GM18520 (cell line): ENCODE results near the gene TSNAXIP1.
"Not testable (repeated sequence)": the region's sequence is repeated elsewhere in the genome, so short reads cannot be mapped to it uniquely, and the experiment has no call there.

ENCODE experiments used
- ATAC-seq: cut with Tn5 transposase; IDR thresholded peaks from one replicate; pipeline ENCODE4 v1.9.1; 2021; ENCODE audit not compliant: unreplicated experiment

The TSNAXIP1 gene

DNA sequence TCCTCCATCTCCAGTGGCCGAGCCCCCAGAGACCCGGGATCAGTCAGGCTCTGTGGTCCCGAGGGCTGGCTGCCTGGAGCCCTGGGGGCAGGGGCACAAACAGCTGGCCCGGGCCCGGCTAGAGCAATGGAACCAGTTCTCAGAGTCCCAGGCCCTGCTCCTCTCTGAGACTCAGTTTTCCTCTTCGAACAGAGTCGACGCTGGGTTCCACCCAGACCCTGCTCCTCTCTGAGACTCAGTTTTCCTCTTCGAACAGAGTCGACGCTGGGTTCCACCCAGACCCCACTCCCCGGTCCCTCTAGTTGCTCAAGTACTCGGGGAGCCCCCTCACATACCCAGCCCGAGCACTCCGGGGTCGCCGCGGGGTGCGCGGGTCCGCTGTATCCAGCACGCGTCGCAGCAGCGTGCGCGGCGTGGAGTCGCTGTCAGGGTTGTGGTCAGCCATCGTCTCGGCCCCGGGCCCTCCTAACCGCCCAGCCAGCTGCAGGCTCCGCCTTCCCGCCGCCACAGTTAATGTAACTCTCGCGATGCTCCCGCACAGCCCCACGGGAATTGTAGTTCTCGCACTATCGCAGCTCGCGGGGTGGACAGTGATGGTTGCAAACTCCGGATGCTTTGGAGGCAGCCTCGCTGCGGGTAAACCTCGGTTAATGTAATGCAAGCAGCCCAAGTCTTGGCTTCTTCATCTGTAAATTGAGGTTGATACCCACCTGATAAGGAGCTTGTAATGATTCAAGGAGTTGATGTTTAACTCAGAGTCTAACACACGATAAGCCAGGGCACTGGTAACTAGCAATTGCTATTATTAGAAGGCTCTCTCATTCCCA lies 26.9 kb downstream of the TSNAXIP1 start:
- peak; percentile 98 for ATAC-seq

DNA sequence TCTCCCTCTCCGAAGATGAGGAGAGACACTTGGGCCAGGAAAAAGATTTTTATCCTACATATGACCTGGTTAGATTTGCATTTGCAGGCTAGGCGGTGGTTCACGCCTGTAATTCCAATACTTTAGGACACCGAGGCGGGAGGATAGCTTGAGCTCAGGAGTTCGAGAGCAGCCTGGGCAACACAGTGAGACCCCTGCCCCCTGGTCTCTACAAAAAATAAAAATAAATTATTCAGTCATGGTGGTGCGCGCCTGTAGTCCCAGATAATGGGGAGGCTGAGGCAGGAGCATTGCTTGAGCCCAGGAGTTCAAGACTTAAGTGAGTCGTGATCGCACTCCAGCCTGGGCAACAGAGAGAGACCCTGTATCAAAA lies 27.5 kb downstream of the TSNAXIP1 start:
- no peak for ATAC-seq

DNA sequence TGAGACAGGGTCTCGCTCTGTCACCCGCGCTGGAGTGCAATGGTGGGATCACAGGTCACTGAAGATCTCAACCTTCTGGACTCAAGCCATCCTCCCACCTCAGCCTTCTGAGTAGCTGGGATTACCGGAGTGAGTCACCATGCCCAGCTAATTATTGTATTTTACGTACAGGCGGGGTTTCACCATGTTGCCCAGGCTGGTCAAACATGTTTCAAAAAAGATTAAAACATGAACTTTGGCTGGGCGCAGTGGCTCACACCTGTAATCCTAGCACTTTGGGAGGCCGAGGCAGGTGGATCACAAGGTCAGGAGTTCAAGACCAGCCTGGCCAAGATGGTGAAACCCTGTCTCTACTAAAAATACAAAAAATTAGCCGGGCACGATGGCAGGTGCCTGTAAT lies 30.5 kb downstream of the TSNAXIP1 start:
- not testable (repeated sequence) for ATAC-seq

DNA sequence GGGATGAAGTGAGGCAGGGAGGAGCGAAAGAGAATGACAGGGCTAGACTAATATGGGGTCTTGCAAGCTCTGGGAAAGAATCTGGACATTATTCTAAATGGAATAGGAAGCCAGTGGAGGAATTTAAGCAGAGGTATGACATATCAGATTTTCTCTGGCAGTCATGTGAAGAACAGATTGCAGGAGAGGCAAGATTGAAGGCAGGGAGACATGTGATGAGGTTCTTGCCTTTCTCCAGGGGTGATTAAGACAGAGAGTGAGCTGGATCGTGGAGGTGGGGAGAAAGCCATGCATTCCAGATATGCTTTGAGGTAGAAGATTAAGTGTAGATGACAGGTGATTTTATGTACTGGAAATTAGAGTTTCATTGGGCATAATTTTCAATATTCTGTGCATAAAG lies 31.1 kb downstream of the TSNAXIP1 start:
- ATAC-seq, result no peak

DNA sequence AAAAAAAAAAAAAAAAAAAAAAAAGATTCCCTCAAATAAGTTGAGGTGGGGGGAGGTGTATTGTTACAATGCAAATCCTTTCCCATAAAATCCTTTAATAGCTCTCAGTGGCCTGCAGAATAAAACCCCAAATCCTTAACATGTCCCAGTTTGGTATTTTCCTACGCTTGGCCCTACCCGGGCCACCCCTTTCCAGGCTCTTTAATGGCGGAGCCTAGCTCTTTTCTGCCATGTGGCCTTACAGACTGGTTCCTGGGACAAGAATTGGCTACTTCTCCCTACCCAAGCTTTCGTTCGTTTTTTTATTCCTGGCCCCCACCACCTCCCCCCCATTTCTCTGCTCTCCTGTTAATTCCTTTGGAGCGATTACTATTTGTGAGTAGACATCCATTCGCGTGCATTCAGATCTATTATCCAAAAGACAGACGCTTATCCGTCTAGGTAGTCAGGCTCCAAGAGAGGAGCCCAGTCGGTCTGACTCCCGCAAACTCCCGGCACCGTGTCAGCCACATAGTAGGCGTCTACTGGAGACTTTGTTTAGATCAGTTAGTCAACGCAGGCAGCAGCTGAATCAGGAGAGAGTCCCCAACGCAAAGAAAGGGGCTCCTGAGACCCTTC lies 34.6 kb downstream of the TSNAXIP1 start:
- no peak for ATAC-seq

DNA sequence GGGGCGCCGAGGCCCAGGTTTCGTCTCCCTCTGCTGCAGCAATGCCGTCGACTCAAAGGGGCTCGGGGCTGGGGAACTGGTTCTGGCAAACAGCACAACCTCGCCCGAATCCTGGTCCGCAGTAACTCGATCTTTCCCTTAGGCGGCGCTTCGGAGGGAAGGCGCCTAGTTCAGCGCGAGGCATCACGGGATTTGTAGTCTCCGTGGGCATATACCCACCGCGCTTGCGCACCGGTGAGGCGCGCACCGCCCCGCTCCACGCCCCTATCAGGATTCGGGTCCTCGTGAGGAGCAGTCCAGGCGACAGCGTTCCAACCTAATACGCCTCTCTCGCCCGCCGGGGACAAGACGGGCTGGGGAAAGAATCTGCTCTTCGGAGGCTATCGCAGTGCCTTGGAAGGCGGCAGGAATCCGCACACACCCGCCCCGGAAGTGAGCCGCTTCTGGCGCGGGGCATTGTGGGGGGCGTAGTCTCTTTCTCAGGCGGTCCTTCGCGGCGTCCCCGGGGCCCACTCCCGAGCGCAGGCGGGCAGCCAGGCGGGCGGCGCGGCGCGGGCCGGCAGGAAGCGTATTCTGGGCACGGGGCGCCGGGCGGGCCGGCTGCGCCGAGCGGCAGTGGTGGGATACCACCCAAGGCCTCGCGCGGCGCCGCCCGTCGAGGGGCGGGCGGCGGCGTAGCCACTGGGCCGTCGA lies 35.3 kb downstream of the TSNAXIP1 start, which contains the start of gene THAP11:
TSS of gene THAP11 (plus strand) at position 505 of the 693 bp plus-strand sequence. CDS start 235 bp downstream, outside the sequence.
- peak; percentile 45 for ATAC-seq

DNA sequence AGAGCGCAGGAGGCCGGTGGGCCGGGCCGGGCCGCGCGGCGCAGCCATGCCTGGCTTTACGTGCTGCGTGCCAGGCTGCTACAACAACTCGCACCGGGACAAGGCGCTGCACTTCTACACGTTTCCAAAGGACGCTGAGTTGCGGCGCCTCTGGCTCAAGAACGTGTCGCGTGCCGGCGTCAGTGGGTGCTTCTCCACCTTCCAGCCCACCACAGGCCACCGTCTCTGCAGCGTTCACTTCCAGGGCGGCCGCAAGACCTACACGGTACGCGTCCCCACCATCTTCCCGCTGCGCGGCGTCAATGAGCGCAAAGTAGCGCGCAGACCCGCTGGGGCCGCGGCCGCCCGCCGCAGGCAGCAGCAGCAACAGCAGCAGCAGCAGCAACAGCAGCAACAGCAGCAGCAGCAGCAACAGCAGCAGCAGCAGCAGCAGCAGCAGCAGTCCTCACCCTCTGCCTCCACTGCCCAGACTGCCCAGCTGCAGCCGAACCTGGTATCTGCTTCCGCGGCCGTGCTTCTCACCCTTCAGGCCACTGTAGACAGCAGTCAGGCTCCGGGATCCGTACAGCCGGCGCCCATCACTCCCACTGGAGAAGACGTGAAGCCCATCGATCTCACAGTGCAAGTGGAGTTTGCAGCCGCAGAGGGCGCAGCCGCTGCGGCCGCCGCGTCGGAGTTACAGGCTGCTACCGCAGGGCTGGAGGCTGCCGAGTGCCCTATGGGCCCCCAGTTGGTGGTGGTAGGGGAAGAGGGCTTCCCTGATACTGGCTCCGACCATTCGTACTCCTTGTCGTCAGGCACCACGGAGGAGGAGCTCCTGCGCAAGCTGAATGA lies 36.0 kb downstream of the TSNAXIP1 start:
- peak; percentile 12 for ATAC-seq

DNA sequence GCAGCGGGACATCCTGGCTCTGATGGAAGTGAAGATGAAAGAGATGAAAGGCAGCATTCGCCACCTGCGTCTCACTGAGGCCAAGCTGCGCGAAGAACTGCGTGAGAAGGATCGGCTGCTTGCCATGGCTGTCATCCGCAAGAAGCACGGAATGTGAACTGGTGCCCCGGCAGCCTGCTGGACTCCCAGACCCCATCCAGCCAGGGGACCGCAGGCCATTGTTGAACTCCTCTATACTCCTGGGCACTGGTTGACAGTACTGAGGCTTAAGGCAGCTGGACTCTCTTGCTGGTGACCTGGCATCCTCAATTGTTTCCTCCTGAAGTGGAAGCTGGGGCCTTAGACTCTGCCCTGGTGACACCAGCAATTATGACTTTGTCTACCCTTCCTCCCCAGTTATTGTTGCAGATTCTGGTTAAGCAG lies 36.7 kb downstream of the TSNAXIP1 start:
- ATAC-seq, result no peak

DNA sequence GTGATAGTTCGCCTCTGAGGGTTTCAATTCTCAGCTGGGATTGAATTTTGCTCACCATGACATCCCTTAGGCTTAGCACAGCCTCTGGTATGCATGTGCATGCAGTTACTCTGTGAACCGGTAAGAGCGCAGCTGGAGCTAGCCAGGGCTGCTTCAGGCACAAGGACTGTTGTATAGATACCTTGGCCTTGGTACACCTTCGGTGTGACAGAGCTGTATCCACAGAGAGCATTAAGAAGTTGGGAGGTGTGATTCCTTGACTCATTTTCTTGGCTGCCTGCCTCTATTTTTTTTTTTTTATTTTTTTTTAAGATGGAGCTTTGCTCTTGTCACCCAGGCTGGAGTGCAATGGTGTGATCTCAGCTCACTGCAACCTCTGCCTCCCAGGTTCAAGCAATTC lies 37.8 kb downstream of the TSNAXIP1 start:
- no peak for ATAC-seq

DNA sequence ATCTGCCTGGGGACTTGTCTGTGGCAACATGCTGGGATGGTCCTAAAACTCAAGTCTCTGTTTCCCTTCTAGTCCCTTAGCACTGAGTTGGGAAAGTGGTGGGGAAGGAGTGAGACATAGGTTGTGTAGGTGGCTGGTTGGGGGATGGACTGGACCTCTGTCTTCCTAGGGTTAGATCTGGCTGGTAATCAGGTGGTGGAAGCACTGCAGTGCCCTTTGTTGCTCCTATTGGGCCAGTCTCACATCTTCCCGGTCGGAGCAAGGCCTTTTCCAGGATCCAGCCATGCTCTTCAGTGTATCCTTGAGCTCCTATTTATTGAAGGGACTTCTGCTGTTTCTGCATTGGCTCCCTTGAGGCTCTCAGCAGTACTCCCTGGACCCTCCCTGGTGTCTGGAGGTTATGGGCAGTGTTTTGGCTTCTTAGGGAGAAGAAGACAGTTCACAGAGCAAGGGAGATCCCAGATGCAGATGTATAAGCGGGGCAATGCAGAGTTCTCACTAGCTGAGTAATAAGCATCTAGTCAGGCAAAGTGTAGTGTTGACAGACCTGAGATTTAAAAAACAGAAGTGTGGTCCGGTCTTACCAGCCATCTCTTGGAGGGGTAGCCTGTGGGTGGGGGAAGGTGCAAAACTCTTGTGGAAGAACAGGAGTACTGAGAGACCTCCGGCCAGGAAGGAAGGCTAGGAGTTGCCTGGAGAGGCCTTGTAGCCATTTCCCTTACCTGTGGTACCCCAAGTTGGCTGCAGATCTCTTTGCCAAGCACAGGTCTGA lies 38.8 kb downstream of the TSNAXIP1 start:
- no peak for ATAC-seq

DNA sequence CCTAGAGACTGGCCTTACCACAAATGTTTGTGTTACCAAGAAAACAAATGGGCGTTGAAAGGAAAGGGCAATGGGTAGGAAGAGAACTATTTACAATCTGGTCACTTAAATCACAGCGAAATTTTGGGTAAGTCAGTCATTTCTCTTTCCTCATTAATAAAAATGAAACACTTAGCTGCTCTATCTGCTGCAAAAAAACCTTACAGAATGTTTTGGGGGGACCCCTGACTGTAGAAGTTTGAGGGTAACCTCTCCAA lies 39.3 kb downstream of the TSNAXIP1 start:
- no peak for ATAC-seq

DNA sequence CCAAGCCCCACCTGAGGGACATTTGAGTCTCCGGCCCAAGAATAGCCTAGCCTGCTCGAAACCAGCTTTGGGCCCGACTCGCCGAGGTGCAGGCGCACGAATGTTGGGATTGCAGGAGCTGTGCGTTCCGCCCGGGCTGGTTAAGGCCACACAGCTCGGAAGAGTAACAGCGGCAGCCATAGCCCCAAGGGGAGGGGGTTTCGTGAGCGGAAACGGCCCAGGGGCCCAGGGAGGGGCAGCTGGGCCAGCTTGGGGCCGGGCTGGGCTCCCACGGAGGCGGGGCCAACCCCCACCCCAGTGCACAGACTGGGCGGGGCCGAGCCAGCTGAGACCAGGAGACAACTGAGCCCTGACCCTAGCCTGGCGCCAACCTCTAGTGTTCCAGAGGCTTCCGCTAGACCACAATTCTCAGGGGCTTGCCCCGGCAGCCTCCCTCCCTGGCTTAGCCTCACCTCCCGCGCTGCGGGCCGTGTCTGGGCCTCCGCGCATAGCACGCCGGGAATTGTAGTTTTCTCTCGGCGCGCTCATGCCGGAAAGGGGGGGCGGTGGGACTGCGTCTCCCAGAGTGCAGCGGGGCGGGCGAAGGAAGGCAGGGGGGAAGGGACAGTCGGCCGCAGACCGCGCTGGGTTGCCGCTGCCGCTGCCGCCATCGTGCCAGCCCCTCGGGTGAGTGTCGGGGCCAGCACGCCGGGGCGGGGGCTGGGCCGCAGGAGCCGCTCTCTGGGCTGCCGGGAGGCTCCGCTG lies 39.8 kb downstream of the TSNAXIP1 start, which contains the start of gene NUTF2:
TSS of gene NUTF2 (plus strand) at position 614 of the 744 bp plus-strand sequence. CDS start 18,198 bp downstream, outside the sequence.
- ATAC-seq, result peak; percentile 42

DNA sequence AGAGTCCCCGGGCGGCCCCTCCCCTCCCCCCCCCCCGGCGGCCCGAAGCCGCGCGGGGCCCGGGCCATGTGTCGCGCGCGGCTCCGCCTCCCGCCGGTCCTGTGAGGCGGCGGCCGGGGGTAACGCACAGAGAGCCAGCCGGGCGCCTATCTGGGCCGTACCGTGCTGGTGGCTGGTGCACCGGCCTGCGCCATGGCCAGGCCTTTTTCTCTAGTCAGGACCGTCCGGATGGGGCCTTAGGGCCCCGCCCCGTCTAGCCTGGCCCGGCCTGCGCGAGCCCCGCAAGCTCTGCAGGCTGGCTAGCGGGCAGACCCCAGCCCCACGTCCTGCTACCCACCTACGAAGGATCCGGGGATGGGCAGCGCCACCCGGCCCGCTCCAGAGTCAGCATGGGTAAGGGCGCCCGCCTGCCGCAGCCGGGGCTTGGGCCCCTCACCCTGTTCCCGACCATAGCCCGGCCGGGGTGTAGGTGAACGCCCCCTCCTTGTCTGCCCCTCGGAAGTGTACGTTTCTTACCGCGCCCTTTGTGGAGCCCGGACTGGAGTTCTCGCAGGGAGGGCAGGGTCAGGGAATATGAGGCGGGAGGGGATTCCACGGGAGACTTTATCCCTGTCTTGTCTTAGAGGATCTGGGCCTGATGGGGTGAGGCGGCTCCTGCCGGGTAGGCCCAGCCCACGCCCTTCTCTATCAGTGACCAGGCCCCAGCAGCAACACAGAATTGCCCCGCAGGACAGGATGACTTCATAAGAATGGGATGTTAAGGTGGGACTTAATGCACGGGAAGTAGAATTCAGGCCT lies 40.6 kb downstream of the TSNAXIP1 start, which contains the start of gene CENPT:
TSS of gene CENPT (minus strand) at position 630 of the 798 bp plus-strand sequence. CDS start 13,834 bp downstream, outside the sequence.
- ATAC-seq, result peak; percentile 23

DNA sequence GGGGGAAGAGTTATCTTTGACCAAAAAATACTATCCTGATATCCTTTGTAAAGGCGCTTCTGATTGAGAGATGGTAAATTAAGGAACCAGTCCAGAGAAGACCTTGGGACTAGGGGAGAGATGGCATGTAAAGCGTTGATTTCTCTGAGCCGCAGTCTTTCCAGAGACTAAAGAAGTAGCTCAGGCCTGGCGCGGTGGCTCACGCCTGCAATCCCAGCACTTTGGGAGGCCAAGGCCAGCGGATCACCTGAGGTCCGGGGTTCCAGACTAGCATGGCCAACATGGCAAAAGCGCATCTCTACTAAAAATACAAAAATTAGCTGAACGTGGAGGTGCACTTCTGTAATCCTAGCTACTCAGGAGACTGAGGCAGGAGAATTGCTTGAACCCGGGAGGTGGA lies 41.4 kb downstream of the TSNAXIP1 start:
- ATAC-seq, result no peak

DNA sequence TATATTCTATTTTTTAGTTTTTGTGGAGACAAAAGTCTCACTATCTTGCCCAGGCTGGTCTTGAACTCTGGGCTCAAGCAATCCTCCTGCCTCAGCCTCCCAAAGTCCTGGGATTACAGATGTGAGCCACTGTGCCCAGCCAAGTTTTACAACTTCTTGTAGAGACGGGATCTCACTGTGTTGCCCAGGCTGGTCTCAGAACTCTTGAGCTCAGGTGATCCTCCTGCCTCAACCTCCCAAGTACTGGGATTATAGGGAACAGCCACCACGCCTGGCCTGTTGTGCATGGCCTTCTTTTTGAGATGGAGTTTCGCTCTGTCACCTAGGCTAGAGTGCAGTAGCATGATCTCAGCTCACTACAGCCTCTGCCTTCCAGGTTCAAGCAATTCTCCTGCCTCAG lies 47.0 kb downstream of the TSNAXIP1 start:
- no peak for ATAC-seq

DNA sequence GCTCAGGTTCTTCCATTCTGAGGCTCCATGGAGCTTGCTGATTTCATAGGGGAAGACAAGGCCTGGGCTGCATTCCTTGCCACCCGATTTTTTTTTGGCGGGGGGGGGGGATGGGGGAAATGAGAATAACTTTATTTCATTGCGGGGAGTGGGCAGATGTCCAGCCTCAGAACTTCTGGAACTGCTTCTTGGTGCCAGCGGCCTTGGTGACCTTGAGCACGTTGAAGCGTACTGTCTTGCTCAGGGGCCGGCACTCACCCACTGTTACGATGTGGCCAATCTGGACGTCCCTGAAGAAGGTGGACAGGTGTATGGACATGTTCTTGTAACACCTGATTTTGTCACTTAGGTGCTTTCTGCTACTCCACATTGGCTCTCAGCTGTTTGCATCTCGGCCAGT lies 49.1 kb downstream of the TSNAXIP1 start:
- no peak for ATAC-seq

DNA sequence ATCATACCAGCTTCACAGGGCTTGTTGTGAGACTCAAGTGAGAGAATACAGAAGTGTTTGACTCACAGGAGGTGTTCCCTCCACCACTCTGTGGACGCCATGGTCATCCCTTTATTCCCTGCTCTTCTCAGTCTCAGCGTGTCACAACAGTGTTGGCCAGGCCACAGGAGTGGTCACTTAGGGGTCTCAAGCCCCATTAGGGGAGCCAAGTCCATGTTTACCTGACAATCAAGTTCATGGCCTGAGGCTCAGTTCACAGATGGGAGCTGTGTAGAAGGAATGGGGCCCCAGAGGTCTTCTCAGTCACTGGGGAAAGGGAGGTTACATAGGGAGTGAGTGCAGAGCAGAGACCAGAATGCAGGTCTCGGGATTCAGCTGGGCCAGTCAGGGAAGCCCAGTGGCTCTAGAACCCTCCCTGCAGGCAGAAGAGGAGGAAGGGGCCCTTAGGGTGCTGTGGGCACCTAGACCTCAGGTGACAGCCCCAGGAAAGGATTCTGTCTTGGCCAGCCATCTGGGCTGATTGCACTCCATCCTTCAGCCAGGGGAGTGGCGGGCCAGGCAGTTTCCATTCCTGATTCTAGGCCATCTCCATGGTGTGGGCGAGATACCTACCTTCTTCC lies 50.3 kb downstream of the TSNAXIP1 start:
- ATAC-seq, result no peak

DNA sequence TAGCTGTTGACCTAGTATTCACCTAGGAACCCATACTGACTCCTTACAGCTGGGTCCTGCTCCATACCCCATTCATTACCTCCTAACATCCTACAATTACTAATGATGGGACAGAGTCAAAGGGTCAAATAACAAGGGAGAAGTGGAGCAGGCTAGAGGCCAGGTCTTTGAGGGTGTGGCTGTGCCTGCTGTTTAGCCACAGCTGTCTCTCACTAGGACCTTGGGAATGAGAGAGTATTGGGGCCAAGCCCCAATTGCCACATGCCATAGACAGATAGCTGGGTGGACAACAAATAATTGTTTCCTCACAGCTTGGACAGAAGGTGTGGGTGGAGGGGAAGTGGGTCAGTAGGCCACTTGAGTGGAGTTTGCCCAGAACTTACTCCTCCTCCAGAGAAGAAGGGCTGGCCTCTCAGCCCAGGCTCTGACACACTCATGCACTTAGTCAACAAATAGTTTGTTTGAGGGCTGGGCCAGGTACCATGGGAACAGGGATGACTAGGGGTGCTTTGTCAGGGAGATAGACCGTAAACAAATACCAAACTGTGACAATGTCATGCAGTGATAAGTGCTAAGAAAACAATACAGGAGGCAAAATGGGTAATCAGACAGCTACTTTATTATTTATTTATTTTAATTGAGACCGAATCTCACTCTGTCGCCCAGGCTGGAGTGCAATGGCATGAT lies 51.0 kb downstream of the TSNAXIP1 start:
- ATAC-seq, result no peak
